ENCODE data around the gene ZC3H14. TPM values are rescaled to one million over a fixed set of nuclear protein-coding genes. Genes with fewer than 3 reads are reported as not detected.

The ZC3H14 gene
- total and polyA plus RNA-seq, 10 of the 15 experiments (the other 5 are each of a cell fraction or from before 2014, with no cell fraction given): 17.9 to 97.1 (median 47.6) TPM

- SMC1A ChIA-PET (ENCODE audit: uncharacterized antibody, unreplicated experiment): interaction anchor here (1.1 kb wide), 1 partner anchor 12 kb away, joined by 3 read pairs; no protein-coding TSS in a partner anchor
- BruUV-seq (replicated peaks): no TSS peak
- no peaks in the 10 kb centered on the region for H3K9me3 ChIP-seq (replicated peaks; ENCODE audit: control insufficient read depth, insufficient read depth, low read length)
- H3K4me2 ChIP-seq (ENCODE audit: control insufficient read depth, insufficient read depth): no peak overlapping the region
- WGBS (ENCODE audit: insufficient coverage, insufficient replicate concordance, low lambda C conversion rate, missing lambda C conversion rate): 93% methylated on average over 2 of the region's 2 CpGs
- CTCF ChIA-PET: interaction anchor here (1.1 kb wide), 1 partner anchor 115 kb away, joined by 3 read pairs; no protein-coding TSS in a partner anchor
- POLR2A ChIA-PET: no interaction called here
- H2AFZ ChIP-seq (ENCODE audit: control insufficient read depth, low read depth, low read length): no peak overlapping the region
- no peaks in the 10 kb centered on the region for H3K79me2 ChIP-seq (ENCODE audit: control insufficient read depth, insufficient read depth, low read length)
- no peak for DNase-seq (ENCODE audit: low read depth, low spot score)
- no peak for ATAC-seq
- H4K20me1 ChIP-seq (ENCODE audit: control insufficient read depth, insufficient read depth): no peaks in the 10 kb centered on the region
- no peak overlapping the region for H3K27ac ChIP-seq (ENCODE audit: control insufficient read depth, insufficient read depth)
- RAD21 ChIA-PET (ENCODE audit: unreplicated experiment): no interaction called here
- in situ Hi-C loops (cut with MboI): no loop called here
- peaks cover 6 to 23% of the 10 kb centered on the region in 2 experiments for H3K27me3 ChIP-seq (replicated peaks in 1 of 2; ENCODE audit: control insufficient read depth in 2 of 2, insufficient read depth in 2 of 2, low read length in 1 of 2)
- intact Hi-C loops (cut with micrococcal nuclease; ENCODE audit: unreplicated experiment): no loop called here
- no peak for FAIRE-seq
- H3K4me1 ChIP-seq (ENCODE audit: control insufficient read depth, insufficient read depth, low read length): no peaks in the 10 kb centered on the region
- no peak for TF ChIP-seq TARDBP (IDR thresholded peaks at IDR 0.05; ENCODE audit: borderline replicate concordance)
- TF ChIP-seq KDM1A (IDR thresholded peaks at IDR 0.05; ENCODE audit: borderline replicate concordance): no peak
- TF ChIP-seq TCF7 (IDR thresholded peaks at IDR 0.05; ENCODE audit: borderline replicate concordance): no peak
- no peak for TF ChIP-seq RFX5 (IDR thresholded peaks at IDR 0.05; ENCODE audit: low read depth, low read length)
- TF ChIP-seq SRF (IDR thresholded peaks at IDR 0.05; ENCODE audit: low read depth in 2 of 2, low read length in 2 of 2): no peak
- no peak for TF ChIP-seq HDAC2 (IDR thresholded peaks at IDR 0.05)
- H3K9ac ChIP-seq (ENCODE audit: control insufficient read depth, insufficient read depth, low read length): no peak overlapping the region
- no peak overlapping the region for H3K4me3 ChIP-seq
- no peaks in the 10 kb centered on the region for H3K36me3 ChIP-seq (ENCODE audit: control insufficient read depth in 2 of 2, insufficient read depth in 2 of 2, low read length in 1 of 2)
Observed at GRCh38 chr14:88552876-88553275, 10.0 kb upstream of the ZC3H14 start.

- in situ Hi-C loops (cut with MboI): no loop called here
- DNase-seq (ENCODE audit: low read depth, low spot score): no peak
- Histone ChIP-seq H3K9me3 (replicated peaks; ENCODE audit: control insufficient read depth, insufficient read depth, low read length) (no peaks in the 10 kb centered on the region), H3K4me3 (peak overlapping the region; percentile 67; the same call in 1 of the 2 replicates), H3K9ac (ENCODE audit: control insufficient read depth, insufficient read depth, low read length) (no peak overlapping the region), H3K27ac (ENCODE audit: control insufficient read depth, insufficient read depth) (no peak overlapping the region), H3K79me2 (ENCODE audit: control insufficient read depth, insufficient read depth, low read length) (no peaks in the 10 kb centered on the region), H3K36me3 (ENCODE audit: control insufficient read depth in 2 of 2, insufficient read depth in 2 of 2, low read length in 1 of 2) (no peaks in the 10 kb centered on the region), H3K27me3 (replicated peaks in 1 of 2; ENCODE audit: control insufficient read depth in 2 of 2, insufficient read depth in 2 of 2, low read length in 1 of 2) (peaks cover 6 to 23% of the 10 kb centered on the region in 2 experiments), H3K4me1 (ENCODE audit: control insufficient read depth, insufficient read depth, low read length) (no peaks in the 10 kb centered on the region), H2AFZ (ENCODE audit: control insufficient read depth, low read depth, low read length) (no peak overlapping the region), H4K20me1 (ENCODE audit: control insufficient read depth, insufficient read depth) (no peaks in the 10 kb centered on the region), H3K4me2 (ENCODE audit: control insufficient read depth, insufficient read depth) (peak overlapping the region; percentile 68; the same call in 1 of the 2 replicates)
- ChIA-PET RAD21 (ENCODE audit: unreplicated experiment) (no interaction called here), CTCF (interaction anchor here (0.7 kb wide), 1 partner anchor 13 kb away, joined by 3 read pairs; no protein-coding TSS in a partner anchor), SMC1A (ENCODE audit: uncharacterized antibody, unreplicated experiment) (no interaction called here), POLR2A (no interaction called here)
- TF ChIP-seq SIX5 (IDR thresholded peaks at IDR 0.05; ENCODE audit: low read depth, low read length, severe bottlenecking): no peak
- TF ChIP-seq E4F1 (IDR thresholded peaks at IDR 0.05; ENCODE audit: borderline replicate concordance, partially characterized antibody): no peak
- 0 out of 2 replicates have a peak, but pooled peaks have one; percentile 87 for TF ChIP-seq EZH2 (IDR thresholded peaks at IDR 0.05; ENCODE audit: borderline replicate concordance, control insufficient read depth, low read depth, low read length)
- TF ChIP-seq DPF2 (IDR thresholded peaks at IDR 0.05): no peak
- no peak for TF ChIP-seq MLLT1 (IDR thresholded peaks at IDR 0.05)
- no peak for TF ChIP-seq HDGF (IDR thresholded peaks at IDR 0.05)
- no peak for FAIRE-seq
- 27% methylated on average over 19 of the region's 19 CpGs for WGBS (ENCODE audit: insufficient coverage, insufficient replicate concordance, low lambda C conversion rate, missing lambda C conversion rate)
- BruUV-seq (replicated peaks): no TSS peak
- intact Hi-C loops (cut with micrococcal nuclease; ENCODE audit: unreplicated experiment): no loop called here
- ATAC-seq: no peak
Observed at GRCh38 chr14:88553886-88554456, 8.9 kb upstream of the ZC3H14 start.

Measured in GM12878 (cell line).